Smooth muscle cell (in vitro differentiated cells): ENCODE data around the gene UNC45B. TPM values are rescaled to one million over a fixed set of nuclear protein-coding genes. Genes with fewer than 3 reads are reported as not detected.
"Not testable (repeated sequence)": the region's sequence is repeated elsewhere in the genome, so short reads cannot be mapped to it uniquely, and the experiment has no call there.

Experiments
- DNase-seq: peaks from one replicate; lab custom pipeline; 2025; ENCODE audit not compliant: unreplicated experiment; lab: John Stamatoyannopoulos, UW
- H2AFZ ChIP-seq: fragments of 200-600 bp; sonication (generic); 2 replicates; pipeline ENCODE4 v1.6.0; 2016; ENCODE audit warnings: antibody characterized with exemption, low read depth, mild to moderate bottlenecking
- H3F3A ChIP-seq: fragments of 200-600 bp; sonication (generic); 2 replicates; pipeline ENCODE4 v1.6.0; 2017; ENCODE audit warnings: antibody characterized with exemption, low read depth
- H3K27ac ChIP-seq: fragments of 200-600 bp; sonication (generic); 2 replicates; pipeline ENCODE4 v1.5.1; 2016; ENCODE audit warnings: low read depth, mild to moderate bottlenecking
- H3K27me3 ChIP-seq: fragments of 200-600 bp; sonication (generic); 2 replicates; pipeline ENCODE4 v1.6.1; 2016; ENCODE audit warnings: low read depth, mild to moderate bottlenecking
- H3K36me3 ChIP-seq: fragments of 200-600 bp; sonication (generic); 2 replicates; pipeline ENCODE4 v1.5.1; 2016; ENCODE audit warnings: low read depth
- H3K4me1 ChIP-seq: fragments of 200-600 bp; sonication (generic); 2 replicates; pipeline ENCODE4 v1.5.1; 2016; ENCODE audit warnings: low read depth
- H3K4me2 ChIP-seq: fragments of 200-600 bp; sonication (generic); 2 replicates; pipeline ENCODE4 v1.6.0; 2016; ENCODE audit warnings: mild to moderate bottlenecking
- H3K4me3 ChIP-seq: fragments of 200-600 bp; sonication (generic); 2 replicates; pipeline ENCODE4 v1.5.1; 2016; ENCODE audit warnings: mild to moderate bottlenecking
- H3K79me2 ChIP-seq: fragments of 200-600 bp; sonication (generic); 2 replicates; pipeline ENCODE4 v1.6.0; 2016; ENCODE audit warnings: low read depth, mild to moderate bottlenecking
- H3K9ac ChIP-seq: fragments of 200-600 bp; sonication (generic); 2 replicates; pipeline ENCODE4 v1.6.0; 2016; ENCODE audit warnings: low read depth
- H3K9me3 ChIP-seq: fragments of 200-600 bp; sonication (generic); replicated peaks from 2 replicates; pipeline ENCODE4 v1.5.1; 2016; ENCODE audit warnings: low read depth
- H4K20me1 ChIP-seq: fragments of 200-600 bp; sonication (generic); 2 replicates; pipeline ENCODE4 v1.6.0; 2016; ENCODE audit warnings: low read depth
- CTCF ChIP-seq: fragments of 200-600 bp; sonication (generic); IDR thresholded peaks from 2 replicates; pipeline ENCODE4 v1.5.1; 2017; ENCODE audit warnings: borderline replicate concordance, mild to moderate bottlenecking, antibody characterized with exemption; ENCODE audit not compliant: insufficient read depth, poor library complexity, severe bottlenecking
- WGBS: methylation state at CpG from one replicate; pipeline ENCODE4 v1.1.7; 2016; ENCODE audit warnings: low lambda C conversion rate; 5-methylcytosine and 5-hydroxymethylcytosine counted together
- polyA plus RNA-seq: library from polyadenylated mRNA; unstranded; fragments of >200 nt; fragmentation: Nextera tagmentation; extraction: Ambion mirVana; gene quantifications from 2 replicates; pipeline ENCODE4 v1.2.1, GENCODE V29; 2016
- total RNA-seq: library from RNA; depleted of rRNA; stranded (reverse); fragments of >200 nt; gene quantifications from 2 replicates; pipeline ENCODE4 v1.2.3, GENCODE V29; 2014

UNC45B gene
- total and polyA plus RNA-seq, 2 experiments from 2014 or later = not detected

DNA sequence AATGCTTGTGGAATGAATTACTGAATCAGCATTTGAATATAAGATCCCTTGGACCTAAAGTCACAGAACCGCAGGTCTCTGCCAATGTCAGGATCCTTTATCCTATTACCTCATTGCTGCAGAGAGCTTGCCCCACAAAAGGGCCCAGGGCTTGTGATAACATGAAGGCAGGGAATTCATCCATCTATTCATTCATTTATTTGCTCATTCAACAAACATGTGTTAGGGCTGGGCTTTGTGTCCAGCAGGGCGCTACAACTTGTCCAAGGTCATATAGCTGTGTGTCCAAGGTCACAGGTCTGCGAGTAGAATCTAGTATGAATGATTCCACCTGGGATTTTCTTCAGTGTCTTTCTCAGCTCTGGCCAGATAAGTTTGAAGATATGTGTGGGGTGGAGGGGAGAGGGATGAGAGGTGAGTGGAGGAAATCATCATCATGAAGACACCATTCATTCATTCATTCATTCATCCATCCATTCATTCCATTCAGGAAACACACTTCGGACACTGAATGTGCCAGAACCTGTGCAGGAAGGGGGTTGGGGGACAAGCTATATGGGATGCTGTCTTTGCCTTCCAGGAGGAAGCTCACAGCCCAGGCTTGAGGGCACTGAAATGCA lies 1.3 kb upstream of the UNC45B start:
- Histone ChIP-seq H3K4me1 (no peaks in the 10 kb centered on the region), H3K4me2 (no peak overlapping the region), H3K36me3 (no peaks in the 10 kb centered on the region), H2AFZ (no peak overlapping the region), H3K27me3 (no peaks in the 10 kb centered on the region), H3K9ac (no peak overlapping the region), H3K27ac (no peak overlapping the region), H3F3A (no peaks in the 10 kb centered on the region), H4K20me1 (no peaks in the 10 kb centered on the region), H3K79me2 (peaks cover 6% of the 10 kb centered on the region), H3K4me3 (no peak overlapping the region), H3K9me3 (no peaks in the 10 kb centered on the region)
- no peak for TF ChIP-seq CTCF
- 91% methylated on average over 4 of the region's 4 CpGs for WGBS
- DNase-seq = no peak

DNA sequence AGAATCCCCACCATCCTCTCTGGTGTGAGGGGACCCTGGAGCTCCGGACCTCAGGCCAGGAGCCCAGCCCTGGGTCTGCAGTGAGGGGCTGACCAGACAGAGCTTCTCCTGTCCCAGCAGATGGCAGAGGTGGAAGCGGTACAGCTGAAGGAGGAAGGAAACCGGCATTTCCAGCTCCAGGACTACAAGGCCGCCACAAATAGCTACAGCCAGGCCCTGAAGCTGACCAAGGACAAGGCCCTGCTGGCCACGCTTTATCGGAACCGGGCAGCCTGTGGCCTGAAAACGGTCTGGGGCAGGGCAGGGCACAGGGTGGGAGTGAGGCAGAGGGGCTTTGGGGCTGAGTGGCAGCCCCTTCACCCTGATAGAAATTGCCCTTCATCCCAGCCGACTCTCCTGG lies 527 bp downstream of the UNC45B start:
- no peak overlapping the region for H3K9ac ChIP-seq
- no peak overlapping the region for H3K4me3 ChIP-seq
- no peaks in the 10 kb centered on the region for H3K36me3 ChIP-seq
- H3K79me2 ChIP-seq = no peaks in the 10 kb centered on the region
- H3K27ac ChIP-seq = no peak overlapping the region
- H3K9me3 ChIP-seq = no peaks in the 10 kb centered on the region
- no peak overlapping the region for H2AFZ ChIP-seq
- TF ChIP-seq CTCF = no peak
- no peaks in the 10 kb centered on the region for H3K27me3 ChIP-seq
- no peaks in the 10 kb centered on the region for H4K20me1 ChIP-seq
- no peaks in the 10 kb centered on the region for H3K4me1 ChIP-seq
- WGBS = 86% methylated on average over 9 of the region's 9 CpGs
- H3F3A ChIP-seq = no peaks in the 10 kb centered on the region
- H3K4me2 ChIP-seq = no peak overlapping the region
- DNase-seq = no peak

GRCh38 chr17:35149941-35150340 lies 2.3 kb downstream of the UNC45B start:
- H3K4me1 ChIP-seq = no peaks in the 10 kb centered on the region
- no peak for DNase-seq
- no peaks in the 10 kb centered on the region for H4K20me1 ChIP-seq
- H3K27me3 ChIP-seq = no peaks in the 10 kb centered on the region
- H3K9ac ChIP-seq = no peak overlapping the region
- TF ChIP-seq CTCF = no peak
- no peaks in the 10 kb centered on the region for H3K36me3 ChIP-seq
- 93% methylated on average over 11 of the region's 11 CpGs for WGBS
- H3K27ac ChIP-seq = no peak overlapping the region
- no peaks in the 10 kb centered on the region for H3K79me2 ChIP-seq
- H3F3A ChIP-seq = no peaks in the 10 kb centered on the region
- no peak overlapping the region for H2AFZ ChIP-seq
- no peak overlapping the region for H3K4me3 ChIP-seq
- no peak overlapping the region for H3K4me2 ChIP-seq
- H3K9me3 ChIP-seq = no peaks in the 10 kb centered on the region

- H3K4me1 ChIP-seq, H3K9ac ChIP-seq, H3K79me2 ChIP-seq, DNase-seq, H3K4me3 ChIP-seq, H3K36me3 ChIP-seq, H4K20me1 ChIP-seq, H3K9me3 ChIP-seq, H3K27me3 ChIP-seq, H3K4me2 ChIP-seq, H3F3A ChIP-seq, H3K27ac ChIP-seq, H2AFZ ChIP-seq: not testable (repeated sequence)
- 96% methylated on average over 29 of the region's 29 CpGs for WGBS
These were observed 3.5 kb downstream of the UNC45B start for GRCh38 chr17:35151080-35151479.
